GM21515 (cell line): ENCODE measurements around the gene ATXN7L1.

Source experiments
- ATAC-seq: cut with Tn5 transposase; IDR thresholded peaks from one replicate; pipeline ENCODE4 v1.9.1; 2021; ENCODE audit not compliant: unreplicated experiment

ATXN7L1 gene

GRCh38 chr7:105682341-105683060 lies 193.9 kb downstream of the ATXN7L1 start:
- no peak for ATAC-seq

GRCh38 chr7:105680505-105681187 lies 195.8 kb downstream of the ATXN7L1 start:
- no peak for ATAC-seq

DNA sequence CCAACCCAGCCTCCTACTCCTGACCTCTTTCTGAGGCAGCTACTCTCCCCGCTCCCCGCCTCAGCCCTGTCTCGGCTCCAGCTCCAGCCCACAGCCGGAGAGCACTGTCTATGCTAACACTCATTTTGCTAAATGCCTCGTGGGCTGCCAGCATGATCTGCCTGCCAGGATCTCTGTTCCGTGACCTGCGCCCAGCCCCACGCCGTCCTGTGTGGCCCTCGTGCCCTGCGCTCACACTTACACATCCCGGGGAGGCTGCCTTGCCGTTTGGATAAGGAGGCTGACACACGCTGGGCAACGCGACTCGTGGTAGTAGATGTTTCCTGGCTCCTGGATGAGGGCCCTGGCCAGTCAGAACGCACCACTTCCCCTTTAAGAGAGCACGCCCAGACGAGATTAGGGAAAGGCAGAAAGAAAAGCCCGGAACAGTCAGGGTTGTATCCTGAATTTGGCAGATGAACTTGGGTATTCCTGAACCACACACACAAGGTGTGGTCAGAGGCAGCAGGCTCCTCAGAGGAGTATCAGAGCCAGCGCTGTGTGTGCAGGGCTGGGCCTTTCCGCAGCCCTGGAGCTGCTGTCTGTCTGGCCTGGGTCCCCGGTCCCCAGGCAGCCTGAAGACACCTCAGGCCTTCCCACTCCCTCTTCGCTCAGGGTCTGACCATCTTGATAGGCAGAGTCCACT lies 197.4 kb downstream of the ATXN7L1 start:
- ATAC-seq: peak; percentile 45

- ATAC-seq: peak; percentile 50
These were observed 198.4 kb downstream of the ATXN7L1 start for GRCh38 chr7:105677817-105678573.

DNA sequence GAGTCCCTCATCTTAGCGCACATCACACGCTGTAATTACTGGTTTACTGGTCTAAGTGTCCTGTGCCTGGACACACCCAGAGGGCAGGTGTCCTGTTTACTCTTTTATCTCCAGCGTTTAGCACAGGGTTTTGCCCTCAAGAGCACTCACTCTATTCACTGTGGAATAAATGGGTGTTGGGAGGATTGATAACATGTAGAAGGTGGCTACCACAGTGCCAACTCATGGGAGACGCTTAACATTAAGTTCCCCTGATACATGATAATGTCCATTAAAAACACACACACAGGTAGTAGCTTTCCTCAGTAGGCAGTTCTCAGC lies 199.0 kb downstream of the ATXN7L1 start:
- no peak for ATAC-seq

GRCh38 chr7:105675934-105676371 lies 200.4 kb downstream of the ATXN7L1 start:
- ATAC-seq: no peak

DNA sequence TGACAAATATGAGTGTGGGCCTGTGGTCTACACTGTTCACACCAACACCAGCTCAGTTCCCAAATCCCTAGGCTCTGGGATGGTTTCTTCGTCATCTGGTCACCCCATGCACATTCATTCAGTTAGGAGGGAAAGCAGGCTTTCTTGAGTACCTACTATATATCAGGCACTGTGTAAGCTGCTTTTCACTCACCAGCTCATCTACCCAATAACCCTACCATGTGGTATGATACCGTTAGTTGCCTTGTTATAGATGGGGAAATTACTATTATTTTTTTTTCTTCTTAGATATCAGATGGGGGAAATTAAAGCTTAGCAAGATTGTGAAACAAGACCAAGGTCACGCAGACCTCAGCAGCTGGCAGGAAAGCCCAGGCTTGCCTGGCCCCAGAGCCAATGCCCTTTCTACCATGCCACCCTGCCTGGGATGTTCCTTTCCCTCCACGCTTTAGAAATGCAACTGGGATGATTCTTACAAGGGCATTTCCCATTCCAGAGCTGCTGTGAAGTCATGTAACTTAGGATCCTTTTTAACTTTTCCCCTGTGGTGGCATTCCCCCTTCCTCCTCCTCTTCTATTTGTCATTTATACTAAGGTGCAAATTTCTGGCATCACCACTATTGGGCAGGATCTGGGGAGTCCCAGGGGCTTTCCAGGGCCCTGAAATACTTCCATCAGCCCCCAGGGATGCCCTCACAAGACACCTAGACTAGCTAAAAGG lies 202.0 kb downstream of the ATXN7L1 start:
- no peak for ATAC-seq

- no peak for ATAC-seq
These were observed 202.9 kb downstream of the ATXN7L1 start for GRCh38 chr7:105673367-105674084.

GRCh38 chr7:105672801-105673200 lies 203.6 kb downstream of the ATXN7L1 start:
- no peak for ATAC-seq

DNA sequence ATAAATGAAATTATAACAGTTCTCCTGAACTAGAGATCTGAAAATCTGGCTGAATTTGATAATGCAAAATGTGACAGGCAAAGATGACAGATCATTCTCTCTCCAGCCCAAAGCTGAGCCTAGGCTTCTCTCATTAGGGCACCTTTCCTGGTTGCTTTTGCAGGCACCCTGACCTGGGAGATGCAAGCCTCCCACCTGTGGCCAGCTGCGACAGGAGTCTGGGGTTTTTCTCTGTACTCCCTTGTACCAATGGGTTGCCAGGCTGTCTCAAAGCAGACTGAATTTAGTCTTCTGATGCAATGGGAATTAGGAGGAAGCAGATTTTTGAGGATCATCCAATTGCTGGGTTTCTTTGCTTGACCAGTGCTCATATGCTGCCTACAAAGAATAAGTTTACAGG lies 210.1 kb downstream of the ATXN7L1 start:
- ATAC-seq: no peak

DNA sequence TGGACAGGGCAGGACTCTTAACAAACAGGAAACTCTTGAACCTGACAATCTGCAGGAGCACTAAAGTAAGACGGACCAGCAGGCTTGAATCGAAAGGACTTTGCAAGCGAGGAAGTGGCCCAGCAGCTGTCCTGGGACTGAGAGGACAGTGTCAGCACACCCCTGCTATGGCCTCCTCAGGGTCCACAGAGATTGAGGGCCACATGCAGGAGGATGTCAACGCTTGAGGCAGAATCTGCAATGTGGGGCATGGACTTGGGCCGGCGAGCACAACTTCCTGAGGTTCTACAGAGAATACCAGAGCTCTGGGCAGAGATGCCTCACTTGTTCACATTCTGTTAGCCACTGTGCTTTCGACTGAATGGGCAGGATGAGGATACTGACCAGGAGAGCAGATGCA lies 210.7 kb downstream of the ATXN7L1 start:
- no peak for ATAC-seq

- no peak for ATAC-seq
These were observed 211.4 kb downstream of the ATXN7L1 start for GRCh38 chr7:105664816-105665525.

- ATAC-seq: no peak
These were observed 213.4 kb downstream of the ATXN7L1 start for GRCh38 chr7:105662998-105663397.

- no peak for ATAC-seq
These were observed 214.8 kb downstream of the ATXN7L1 start for GRCh38 chr7:105661625-105662024.

- ATAC-seq: peak; percentile 57
These were observed 219.4 kb downstream of the ATXN7L1 start for GRCh38 chr7:105656922-105657521.

DNA sequence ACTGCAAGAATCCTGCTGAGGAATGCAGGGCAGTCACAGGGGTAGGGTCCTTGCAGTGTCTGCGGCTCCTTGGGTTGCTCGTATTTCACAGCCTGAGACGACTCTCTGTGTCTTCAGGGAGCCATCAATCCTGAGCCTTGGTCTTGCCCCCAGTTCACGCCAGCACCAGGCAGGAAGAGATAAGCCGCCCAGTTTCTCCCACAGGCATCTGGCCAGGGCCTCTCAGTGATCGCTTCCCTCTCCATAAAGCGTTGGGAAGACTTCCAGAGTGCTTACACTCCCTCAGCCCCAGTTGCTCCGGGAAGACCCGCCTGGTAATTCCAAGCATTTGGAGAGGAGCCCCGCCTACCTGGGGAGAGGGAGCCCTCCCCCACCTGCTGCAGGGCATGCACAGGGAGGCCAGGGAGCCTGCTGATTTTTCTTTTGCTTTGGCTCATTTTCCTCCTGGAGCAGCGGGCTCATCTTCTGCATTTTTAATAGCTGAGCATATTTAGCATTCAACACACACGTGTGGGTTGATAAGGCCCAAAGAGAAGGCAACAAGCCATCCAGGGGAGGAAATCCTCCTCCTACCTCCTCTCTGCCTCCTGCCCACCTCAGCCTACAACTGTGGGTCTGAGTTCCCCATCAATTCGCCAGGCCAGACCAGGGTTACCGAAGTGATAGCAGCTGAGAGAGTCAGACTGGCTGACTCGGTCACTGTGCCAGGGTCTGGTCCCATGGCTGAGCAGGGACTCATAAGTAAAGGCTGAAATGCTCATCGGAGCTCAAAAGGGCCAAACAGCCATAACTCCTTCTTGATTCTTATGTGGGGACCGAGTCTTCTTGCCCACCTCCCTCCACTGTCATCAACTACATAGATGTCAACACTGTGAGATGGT lies 220.7 kb downstream of the ATXN7L1 start:
- no peak for ATAC-seq

DNA sequence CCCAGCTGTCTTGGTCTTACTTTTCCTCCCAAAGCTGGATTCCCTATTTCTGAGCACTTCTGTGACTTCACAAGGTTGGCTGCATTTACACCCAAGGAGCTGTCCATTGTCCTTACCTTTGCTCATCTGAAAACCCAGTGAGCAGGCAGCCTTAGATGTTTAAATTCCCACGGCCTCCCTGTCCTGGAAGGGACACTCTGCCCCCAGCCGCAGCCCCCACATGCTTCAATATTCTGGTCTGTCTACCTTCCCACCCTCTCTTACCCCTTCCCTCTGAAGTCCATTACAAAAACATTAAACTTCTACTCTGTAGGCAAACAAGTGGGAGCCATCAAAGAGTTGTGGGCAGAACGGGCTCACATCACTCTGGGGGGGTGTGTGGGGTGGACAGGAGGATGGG lies 221.3 kb downstream of the ATXN7L1 start:
- no peak for ATAC-seq

GRCh38 chr7:105654095-105654686 lies 222.2 kb downstream of the ATXN7L1 start:
- ATAC-seq: no peak
